ENCODE results near the gene ATP8B1. TPM values are rescaled to one million over a fixed set of nuclear protein-coding genes. Genes with fewer than 3 reads are reported as not detected.
A peak's percentile ranks its signal among the peaks of the same experiment; 100 is the strongest.

Gene ATP8B1
- total RNA-seq, 1 donor from 2014 or later: 13.1 TPM

- no peak overlapping the region for H3K4me3 ChIP-seq (ENCODE audit: low read depth, low read length)
- H3K36me3 ChIP-seq (ENCODE audit: control insufficient read depth, insufficient read depth, low read length): no peaks in the 10 kb centered on the region
- no peaks in the 10 kb centered on the region for H3K27me3 ChIP-seq (ENCODE audit: control insufficient read depth, insufficient read depth, low read length)
- no peak for TF ChIP-seq CTCF (IDR thresholded peaks at IDR 0.05; ENCODE audit: insufficient read depth, low read length, poor library complexity, severe bottlenecking)
- peak; percentile 44 for DNase-seq (ENCODE audit: low read depth)
Measured at GRCh38 chr18:57784034-57784800, 18.9 kb downstream of the ATP8B1 start.

DNA sequence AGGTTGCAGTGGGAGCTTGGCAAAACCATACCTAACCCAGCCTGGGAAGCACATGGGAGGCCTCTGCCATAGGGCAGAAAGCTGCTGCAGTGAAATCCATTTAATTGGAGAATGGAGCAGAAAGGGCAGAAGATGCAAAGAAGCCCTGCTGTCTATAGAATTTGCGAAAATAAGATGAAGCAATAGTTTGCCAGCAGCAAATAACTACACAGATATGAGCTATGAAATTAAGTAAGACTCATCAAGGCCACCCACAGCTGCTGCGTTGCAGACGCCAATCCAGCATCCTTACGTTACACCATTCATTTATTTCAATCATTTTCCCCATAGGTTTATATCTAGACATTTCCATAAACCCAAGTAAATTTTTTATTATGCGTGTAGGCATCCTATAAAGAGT lies 21.1 kb downstream of the ATP8B1 start:
- no peak overlapping the region for H3K4me3 ChIP-seq (ENCODE audit: low read depth, low read length)

DNA sequence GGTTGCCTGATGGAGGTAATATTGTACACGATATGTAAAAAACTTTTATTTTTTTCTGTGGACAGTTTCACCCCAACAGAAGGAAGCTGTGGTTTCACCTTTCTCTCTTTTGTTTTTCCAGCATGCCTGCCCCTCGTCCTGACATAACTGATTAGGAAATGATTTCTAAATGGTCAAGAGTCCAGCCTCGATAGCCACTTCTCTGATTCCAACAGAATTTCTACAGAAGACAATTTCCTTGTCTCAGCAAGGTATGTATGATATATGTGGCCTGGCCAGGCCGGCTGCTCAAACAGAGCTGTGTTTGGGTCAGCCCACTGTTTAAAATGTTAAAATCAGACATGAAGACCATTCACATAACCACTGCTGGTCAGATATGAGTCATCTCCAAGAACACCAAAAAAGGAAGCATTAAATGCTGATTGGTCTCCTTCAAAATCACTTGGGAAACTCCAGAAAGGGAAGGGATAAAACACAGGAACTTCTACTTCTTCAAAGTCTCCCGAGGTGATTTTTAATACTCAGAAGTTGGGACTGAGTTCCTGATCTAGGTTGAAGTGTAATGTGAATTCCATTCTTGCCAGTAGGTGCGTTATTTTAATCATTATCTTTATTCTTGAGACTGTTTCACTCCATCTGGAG lies 22.3 kb downstream of the ATP8B1 start:
- TF ChIP-seq CTCF (IDR thresholded peaks at IDR 0.05; ENCODE audit: insufficient read depth, low read length, poor library complexity, severe bottlenecking): no peak
- peak; percentile 92 for DNase-seq (ENCODE audit: low read depth)
- no peak overlapping the region for H3K4me3 ChIP-seq (ENCODE audit: low read depth, low read length)

More for the DNA sequence above, 21.1 kb downstream of the ATP8B1 start:
- Histone ChIP-seq H3K27me3 (ENCODE audit: control insufficient read depth, insufficient read depth, low read length) (no peaks in the 10 kb centered on the region), H3K36me3 (ENCODE audit: control insufficient read depth, insufficient read depth, low read length) (no peaks in the 10 kb centered on the region)
- no peak for DNase-seq (ENCODE audit: low read depth)
- no peak for TF ChIP-seq CTCF (IDR thresholded peaks at IDR 0.05; ENCODE audit: insufficient read depth, low read length, poor library complexity, severe bottlenecking)

GRCh38 chr18:57780318-57780705 lies 22.8 kb downstream of the ATP8B1 start:
- no peak for TF ChIP-seq CTCF (IDR thresholded peaks at IDR 0.05; ENCODE audit: insufficient read depth, low read length, poor library complexity, severe bottlenecking)
- Histone ChIP-seq H3K36me3 (ENCODE audit: control insufficient read depth, insufficient read depth, low read length) (no peaks in the 10 kb centered on the region), H3K4me3 (ENCODE audit: low read depth, low read length) (no peak overlapping the region), H3K27me3 (ENCODE audit: control insufficient read depth, insufficient read depth, low read length) (no peaks in the 10 kb centered on the region)
- DNase-seq (ENCODE audit: low read depth): peak; percentile 29

More for the DNA sequence above, 22.3 kb downstream of the ATP8B1 start:
- Histone ChIP-seq H3K27me3 (ENCODE audit: control insufficient read depth, insufficient read depth, low read length) (no peaks in the 10 kb centered on the region), H3K36me3 (ENCODE audit: control insufficient read depth, insufficient read depth, low read length) (no peaks in the 10 kb centered on the region)

DNA sequence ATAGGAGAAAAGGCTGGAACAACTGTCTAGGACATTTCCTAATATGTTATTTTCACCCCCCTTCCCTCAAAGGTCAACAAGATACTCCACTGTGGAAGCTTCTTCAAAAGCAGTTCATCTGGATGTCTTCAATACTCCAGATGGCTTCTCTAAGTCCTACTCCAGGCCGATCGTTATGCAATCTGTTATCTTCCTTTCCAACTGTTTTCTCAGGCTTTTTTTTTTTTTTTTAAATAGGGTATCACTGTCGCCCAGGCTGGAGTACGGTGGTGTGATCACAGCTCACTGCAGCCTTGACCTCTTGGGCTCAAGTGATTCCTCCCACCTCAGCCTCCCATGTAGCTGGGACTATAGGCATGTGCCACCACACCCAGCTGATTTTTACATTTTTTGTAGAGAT lies 26.3 kb downstream of the ATP8B1 start:
- Histone ChIP-seq H3K4me3 (ENCODE audit: low read depth, low read length) (no peak overlapping the region), H3K36me3 (ENCODE audit: control insufficient read depth, insufficient read depth, low read length) (no peaks in the 10 kb centered on the region), H3K27me3 (ENCODE audit: control insufficient read depth, insufficient read depth, low read length) (no peaks in the 10 kb centered on the region)
- TF ChIP-seq CTCF (IDR thresholded peaks at IDR 0.05; ENCODE audit: insufficient read depth, low read length, poor library complexity, severe bottlenecking): no peak
- no peak for DNase-seq (ENCODE audit: low read depth)

All from kidney epithelial cell (primary cell).